ENCODE measurements around the gene PKLR.
A peak's percentile ranks its signal among the peaks of the same experiment; 100 is the strongest.

Gene PKLR

DNA sequence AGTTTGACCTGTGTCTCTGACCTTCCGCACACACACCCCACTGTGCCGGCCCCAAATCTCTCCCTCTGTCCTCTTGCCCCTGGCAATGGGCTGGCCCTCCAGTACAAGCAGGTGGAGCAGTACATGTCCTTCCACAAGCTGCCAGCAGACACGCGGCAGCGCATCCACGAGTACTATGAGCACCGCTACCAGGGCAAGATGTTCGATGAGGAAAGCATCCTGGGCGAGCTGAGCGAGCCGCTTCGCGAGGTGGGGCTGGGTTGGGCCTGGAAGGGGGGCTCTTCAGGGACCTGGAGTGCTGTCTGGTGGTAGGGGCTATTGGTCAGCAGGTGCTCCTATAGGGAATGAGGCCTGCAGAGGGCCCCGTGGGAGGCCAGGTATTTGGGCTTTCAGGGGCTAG, 16.2 kb downstream of the PKLR start:
- Histone ChIP-seq H3K27ac (no peak overlapping the region), H3K4me3 (no peak overlapping the region)
- DNase-seq (ENCODE audit: low spot score), result no peak
- TF ChIP-seq, protein P1, sequence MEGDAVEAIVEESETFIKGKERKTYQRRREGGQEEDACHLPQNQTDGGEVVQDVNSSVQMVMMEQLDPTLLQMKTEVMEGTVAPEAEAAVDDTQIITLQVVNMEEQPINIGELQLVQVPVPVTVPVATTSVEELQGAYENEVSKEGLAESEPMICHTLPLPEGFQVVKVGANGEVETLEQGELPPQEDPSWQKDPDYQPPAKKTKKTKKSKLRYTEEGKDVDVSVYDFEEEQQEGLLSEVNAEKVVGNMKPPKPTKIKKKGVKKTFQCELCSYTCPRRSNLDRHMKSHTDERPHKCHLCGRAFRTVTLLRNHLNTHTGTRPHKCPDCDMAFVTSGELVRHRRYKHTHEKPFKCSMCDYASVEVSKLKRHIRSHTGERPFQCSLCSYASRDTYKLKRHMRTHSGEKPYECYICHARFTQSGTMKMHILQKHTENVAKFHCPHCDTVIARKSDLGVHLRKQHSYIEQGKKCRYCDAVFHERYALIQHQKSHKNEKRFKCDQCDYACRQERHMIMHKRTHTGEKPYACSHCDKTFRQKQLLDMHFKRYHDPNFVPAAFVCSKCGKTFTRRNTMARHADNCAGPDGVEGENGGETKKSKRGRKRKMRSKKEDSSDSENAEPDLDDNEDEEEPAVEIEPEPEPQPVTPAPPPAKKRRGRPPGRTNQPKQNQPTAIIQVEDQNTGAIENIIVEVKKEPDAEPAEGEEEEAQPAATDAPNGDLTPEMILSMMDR (IDR thresholded peaks at IDR 0.05), result no peak

GRCh38 chr1:155284476-155284875, 16.8 kb downstream of the PKLR start:
- H3K27ac ChIP-seq, result no peak overlapping the region
- no peak overlapping the region for H3K4me3 ChIP-seq
- DNase-seq (ENCODE audit: low spot score), result no peak
- TF ChIP-seq, protein P1 (IDR thresholded peaks at IDR 0.05), result no peak

- no peak for DNase-seq (ENCODE audit: low spot score)
- no peak overlapping the region for H3K4me3 ChIP-seq
- TF ChIP-seq, protein P1 (IDR thresholded peaks at IDR 0.05), result no peak
- no peak overlapping the region for H3K27ac ChIP-seq
Observed at GRCh38 chr1:155282488-155283091, 18.6 kb downstream of the PKLR start.

- H3K4me3 ChIP-seq, result no peak overlapping the region
- H3K27ac ChIP-seq, result no peak overlapping the region
- TF ChIP-seq, protein P1 (IDR thresholded peaks at IDR 0.05), result no peak
- no peak for DNase-seq (ENCODE audit: low spot score)
Observed at GRCh38 chr1:155279268-155279667, 22.0 kb downstream of the PKLR start.

DNA sequence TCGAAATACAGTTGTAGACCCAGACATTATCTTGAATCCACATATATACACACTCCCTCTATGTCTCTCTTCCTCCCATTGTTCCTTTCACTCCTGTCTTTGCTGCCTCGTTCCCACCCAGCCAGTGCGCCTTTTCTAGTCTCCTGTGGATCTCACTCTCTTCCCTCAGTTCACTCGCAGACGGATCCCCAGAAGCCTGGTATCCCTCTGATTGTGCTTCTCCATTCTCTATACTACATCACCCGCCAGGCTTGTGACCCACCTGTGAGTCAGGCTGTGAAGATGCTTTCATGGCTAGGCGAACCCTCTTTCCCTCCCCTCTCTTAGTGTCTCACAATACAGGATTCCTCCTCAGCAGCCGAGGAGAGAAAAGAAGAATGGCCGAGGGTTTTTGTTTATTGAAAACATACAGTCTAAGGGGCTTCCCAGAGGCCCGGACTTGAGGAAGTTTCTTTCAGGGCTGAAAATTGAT, 22.5 kb downstream of the PKLR start:
- Histone ChIP-seq H3K27ac (no peak overlapping the region), H3K4me3 (peak overlapping the region; percentile 78)
- DNase-seq (ENCODE audit: low spot score), result no peak
- TF ChIP-seq, protein P1 (IDR thresholded peaks at IDR 0.05), result no peak

GRCh38 chr1:155277902-155278688, 23.1 kb downstream of the PKLR start:
- peak overlapping the region; percentile 78 for H3K4me3 ChIP-seq
- H3K27ac ChIP-seq, result peak overlapping the region; percentile 41 to 78
- TF ChIP-seq, protein P1 (IDR thresholded peaks at IDR 0.05), result no peak
- DNase-seq (ENCODE audit: low spot score), result no peak
